SK-N-SH (cell line): Measurements from ENCODE around the gene GORASP1.

Experiments used
- CHD2 ChIP-seq: fragments of 150-350 bp; IDR thresholded peaks from 2 replicates; pipeline ENCODE4 v1.6.1; 2018; ENCODE audit warnings: low read length; ENCODE audit not compliant: partially characterized antibody
- CTCF ChIP-seq: fragments of 200-600 bp; sonication (generic); IDR thresholded peaks from 2 replicates; pipeline ENCODE4 v1.6.1; 2017; ENCODE audit warnings: antibody characterized with exemption, mild to moderate bottlenecking, moderate library complexity
- EP300 ChIP-seq, 2 experiments: IDR thresholded peaks; 2 replicates each; pipeline versions ENCODE4 v1.4.0 to v1.6.1; 2012; ENCODE audit warnings: borderline replicate concordance in 1 of 2, low read depth in 1 of 2, low read length in 1 of 2
- EZH2phosphoT487 ChIP-seq: fragments of 200-600 bp; sonication (generic); IDR thresholded peaks from 2 replicates; pipeline ENCODE4 v1.6.1; 2017; ENCODE audit warnings: low read depth, mixed run types, mild to moderate bottlenecking, antibody characterized with exemption, moderate library complexity, borderline replicate concordance
- FOXM1 ChIP-seq: IDR thresholded peaks from 2 replicates; pipeline ENCODE4 v1.4.0; 2012; ENCODE audit warnings: low read depth, mild to moderate bottlenecking
- GATA2 ChIP-seq: sonication (generic); formaldehyde crosslinking; IDR thresholded peaks from 2 replicates; pipeline ENCODE4 v1.5.0; 2020; ENCODE audit warnings: mild to moderate bottlenecking, missing genetic modification reagents
- IRF3 ChIP-seq: fragments of 150-350 bp; IDR thresholded peaks from 2 replicates; pipeline ENCODE4 v1.6.1; 2016; ENCODE audit warnings: mild to moderate bottlenecking, low read depth, low read length
- JUND ChIP-seq: IDR thresholded peaks from 2 replicates; pipeline ENCODE4 v1.4.0; 2012
- NFIC ChIP-seq: IDR thresholded peaks from 2 replicates; pipeline ENCODE4 v1.4.0; 2012; ENCODE audit warnings: borderline replicate concordance
- PBX3 ChIP-seq: IDR thresholded peaks from 2 replicates; pipeline ENCODE4; 2012
- POLR2AphosphoS5 ChIP-seq: IDR thresholded peaks from 2 replicates; pipeline ENCODE4 v1.6.1; 2012; ENCODE audit warnings: low read depth, low read length
- SIN3A ChIP-seq: IDR thresholded peaks from 2 replicates; pipeline ENCODE4 v1.6.1; 2012; ENCODE audit warnings: low read depth, mild to moderate bottlenecking, low read length, moderate library complexity, borderline replicate concordance
- TAF1 ChIP-seq: IDR thresholded peaks from 2 replicates; pipeline ENCODE4 v1.6.1; 2012; ENCODE audit warnings: low read depth, mild to moderate bottlenecking, low read length, moderate library complexity, borderline replicate concordance
- USF2 ChIP-seq: fragments of 150-350 bp; IDR thresholded peaks from 2 replicates; pipeline ENCODE4 v1.6.1; 2017; ENCODE audit warnings: antibody characterized with exemption, low read length, low read depth, borderline replicate concordance

GRCh38 chr3:39090922-39091321 is 16.5 kb downstream of the GORASP1 start:
- TF ChIP-seq IRF3 (no peak), JUND (no peak), CTCF (no peak), POLR2AphosphoS5 (no peak), USF2 (no peak), CHD2 (no peak), NFIC (no peak), FOXM1 (no peak), EP300 (IDR thresholded peaks at IDR 0.05; ENCODE audit: borderline replicate concordance in 1 of 2, low read depth in 1 of 2, low read length in 1 of 2) (no peak), TAF1 (no peak), GATA2 (CRISPR knock-in tag) (no peak), SIN3A (no peak), PBX3 (no peak), EZH2phosphoT487 (no peak)
